Amygdala (tissue), 56 donors: ENCODE measurements around the gene SCG5.

ENCODE experiments used
- DNase-seq, 56 donors: peaks; one replicate each; lab custom pipeline; 2025; lab: John Stamatoyannopoulos, UW

The SCG5 gene

DNA sequence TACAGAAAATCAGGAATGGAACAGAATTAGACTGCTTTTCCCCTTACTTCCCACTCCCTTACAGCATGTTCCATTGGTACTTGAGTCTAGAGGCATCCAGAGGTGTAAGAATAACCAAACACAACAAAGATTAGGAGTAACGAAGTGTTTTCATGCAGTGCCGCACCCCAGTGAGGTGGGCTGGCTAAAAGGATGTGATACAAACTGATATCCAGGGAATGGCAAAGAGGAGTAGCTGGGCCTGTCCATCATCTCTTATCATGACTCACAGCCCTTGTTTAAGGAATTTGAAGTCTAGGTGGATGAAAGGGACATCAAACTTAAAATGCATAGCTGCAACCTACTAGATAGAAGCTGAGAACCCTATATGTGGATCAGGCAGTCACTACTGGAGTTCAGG, 16.4 kb downstream of the SCG5 start:
- DNase-seq = no peak

DNA sequence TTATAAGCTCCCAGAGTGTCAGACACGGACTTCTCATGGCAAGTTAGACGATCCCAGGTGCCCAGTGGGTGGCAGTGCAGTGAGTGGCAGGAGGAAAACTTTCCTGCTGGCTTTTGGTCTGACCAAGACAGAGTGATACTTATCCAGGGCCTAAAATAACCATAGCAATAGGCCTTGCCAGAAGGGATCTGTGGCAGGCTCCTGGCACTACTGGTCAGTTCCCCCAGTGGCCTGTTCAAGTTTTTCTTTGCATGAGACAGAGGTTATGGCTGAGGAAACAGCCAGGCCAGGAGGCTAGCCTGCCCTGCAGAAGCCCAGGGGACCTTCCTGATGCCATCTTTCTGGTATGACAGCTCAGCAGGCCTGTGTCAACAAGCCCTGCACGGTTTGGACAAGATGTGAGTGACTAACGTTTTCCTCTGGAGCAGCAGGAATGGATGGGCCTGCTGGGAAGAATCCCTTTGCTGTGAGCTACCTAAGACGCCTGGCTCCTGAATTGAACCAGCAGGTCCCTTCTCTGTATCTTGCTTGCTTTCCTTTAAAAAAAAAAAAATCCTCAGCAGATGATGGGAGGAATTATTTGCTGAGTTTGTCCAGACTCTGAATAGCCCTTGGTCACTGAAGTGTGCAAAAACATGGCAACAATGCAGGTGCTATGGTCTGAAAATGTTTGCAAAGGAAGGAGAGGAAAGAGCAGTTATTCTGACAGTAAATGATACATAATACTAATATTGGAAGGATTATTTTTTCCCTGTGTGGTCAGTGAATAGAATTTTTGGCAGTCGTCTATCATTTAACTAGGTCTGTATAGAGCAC, 18.0 kb downstream of the SCG5 start:
- no peak for DNase-seq

DNA sequence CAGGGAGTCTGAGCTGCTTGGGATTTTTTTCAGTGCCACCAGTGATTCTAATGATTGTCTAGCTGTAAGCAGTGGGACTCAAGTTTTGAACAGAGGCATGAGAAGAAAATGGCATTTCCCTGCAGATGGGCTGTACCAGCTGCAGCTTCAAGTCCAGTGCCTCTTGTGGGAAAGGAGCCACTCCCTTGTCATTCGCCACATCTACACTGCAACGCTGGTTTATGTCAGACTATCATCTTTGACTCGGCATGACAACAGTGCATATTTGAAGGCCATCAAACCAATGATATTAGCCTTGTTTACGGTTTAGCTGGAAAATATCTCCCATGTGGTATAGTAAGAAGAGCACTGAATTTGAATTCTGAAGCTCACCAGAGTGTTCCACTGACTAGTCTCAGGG, 22.2 kb downstream of the SCG5 start:
- no peak for DNase-seq

DNA sequence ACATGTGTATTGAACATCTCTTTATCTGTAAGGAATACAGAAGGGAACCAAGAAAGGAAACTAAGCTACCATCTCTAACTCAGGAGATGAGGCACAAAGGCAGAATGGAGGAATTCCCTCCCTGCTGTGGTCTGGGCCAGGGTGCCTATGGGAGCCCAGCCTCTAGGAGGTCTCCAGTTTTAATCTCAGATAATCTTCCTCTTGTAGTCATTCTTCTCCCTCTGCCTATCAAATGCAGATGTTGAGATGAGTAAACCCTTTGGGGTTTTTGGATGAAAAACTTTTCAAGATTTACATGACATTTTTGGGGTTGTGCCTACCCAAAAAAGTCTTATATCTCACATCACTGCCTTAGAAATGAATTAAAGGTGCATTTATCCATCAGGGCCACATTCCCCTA, 23.3 kb downstream of the SCG5 start:
- DNase-seq = no peak

DNA sequence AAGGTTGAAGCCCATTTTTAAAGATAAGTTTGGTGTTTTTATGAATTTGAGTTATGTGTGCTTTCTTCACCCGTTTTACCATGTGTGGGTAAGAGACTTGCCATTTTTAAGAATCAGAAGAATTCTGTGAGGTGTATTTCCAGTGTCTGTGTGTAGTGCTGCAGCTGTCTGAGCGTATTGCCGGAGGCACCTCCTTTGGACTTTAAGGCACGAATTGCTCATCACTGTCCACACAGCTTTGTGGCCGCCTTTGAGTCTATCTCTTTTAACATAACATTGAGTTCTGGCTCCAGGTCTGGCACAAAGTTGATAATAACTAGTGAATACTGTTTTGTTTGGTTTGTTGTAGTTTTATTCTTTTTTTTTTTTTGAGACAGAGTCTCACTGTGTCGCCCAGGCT, 25.8 kb downstream of the SCG5 start:
- DNase-seq = no peak

DNA sequence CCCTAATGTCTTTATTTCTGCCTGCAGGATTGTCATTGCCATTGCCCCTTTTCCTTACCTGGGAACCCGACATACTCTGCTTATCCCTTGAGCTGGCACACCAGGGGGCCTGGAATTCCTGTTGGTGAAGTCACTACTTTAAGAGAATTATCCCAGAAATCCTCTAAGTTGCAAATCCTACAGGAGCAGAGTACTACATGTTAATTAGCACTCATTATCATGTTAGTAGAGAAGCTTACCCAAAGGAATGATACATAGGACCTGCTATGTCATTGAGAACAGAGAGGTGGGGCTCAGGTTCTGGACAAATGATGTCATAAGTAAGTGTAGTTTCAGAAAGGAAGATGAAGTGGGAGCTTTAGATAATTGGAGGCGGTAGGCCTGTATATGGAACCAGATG, 27.4 kb downstream of the SCG5 start:
- no peak for DNase-seq

DNA sequence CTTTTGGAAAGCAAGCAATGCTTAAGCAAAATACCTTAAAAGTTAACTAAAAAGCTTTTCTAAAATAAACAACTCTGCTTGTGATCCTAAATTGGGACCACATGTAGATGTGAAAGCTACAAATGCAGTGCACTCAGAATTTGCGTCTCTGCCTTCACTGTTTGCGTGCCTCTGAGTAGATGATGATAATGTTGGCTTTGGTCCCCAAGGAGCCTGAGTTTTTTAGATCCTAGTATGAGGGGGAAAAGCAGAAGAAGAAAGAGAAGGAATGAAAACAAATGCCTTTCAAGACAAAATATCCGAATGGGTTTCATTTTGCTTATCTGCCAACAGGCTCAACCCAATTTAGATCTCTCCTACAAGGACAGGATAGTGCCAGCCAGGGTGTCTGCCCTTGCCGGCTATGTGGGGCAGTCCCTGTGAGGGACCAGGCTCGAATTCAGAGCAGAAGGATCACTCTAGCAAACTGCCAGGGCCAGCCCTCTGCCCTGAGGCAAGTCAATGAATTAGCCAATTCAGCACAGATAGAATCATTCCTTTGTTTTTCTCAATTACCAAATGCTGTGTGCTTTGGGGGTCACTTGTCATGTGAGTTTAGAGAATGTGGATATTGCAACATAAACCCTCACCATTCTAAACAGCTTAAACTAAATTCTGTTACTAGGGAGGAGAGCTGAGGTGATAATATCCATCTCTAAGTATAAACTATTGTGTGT, 28.5 kb downstream of the SCG5 start:
- peak in 52 of 56 donors; percentile 15 to 85 (median 56) for DNase-seq

DNA sequence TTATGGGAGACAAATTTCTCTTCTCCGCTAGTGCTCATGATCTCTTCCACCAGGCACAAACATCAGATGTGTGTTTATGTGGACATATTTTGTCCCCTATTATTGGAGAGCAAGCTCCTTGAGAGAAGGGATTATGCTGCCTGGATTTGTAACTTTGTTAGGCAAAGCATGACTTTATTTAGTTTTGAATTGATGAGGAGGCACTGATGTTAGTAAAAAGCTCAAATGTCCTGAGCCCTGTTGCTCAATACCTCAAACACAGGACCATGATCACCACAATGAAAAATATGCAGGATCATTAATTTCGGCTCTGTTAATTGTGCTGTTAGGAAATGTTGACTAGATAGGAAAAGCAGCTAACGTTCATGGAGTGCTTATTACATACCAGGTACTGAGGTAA, 29.1 kb downstream of the SCG5 start:
- no peak for DNase-seq

DNA sequence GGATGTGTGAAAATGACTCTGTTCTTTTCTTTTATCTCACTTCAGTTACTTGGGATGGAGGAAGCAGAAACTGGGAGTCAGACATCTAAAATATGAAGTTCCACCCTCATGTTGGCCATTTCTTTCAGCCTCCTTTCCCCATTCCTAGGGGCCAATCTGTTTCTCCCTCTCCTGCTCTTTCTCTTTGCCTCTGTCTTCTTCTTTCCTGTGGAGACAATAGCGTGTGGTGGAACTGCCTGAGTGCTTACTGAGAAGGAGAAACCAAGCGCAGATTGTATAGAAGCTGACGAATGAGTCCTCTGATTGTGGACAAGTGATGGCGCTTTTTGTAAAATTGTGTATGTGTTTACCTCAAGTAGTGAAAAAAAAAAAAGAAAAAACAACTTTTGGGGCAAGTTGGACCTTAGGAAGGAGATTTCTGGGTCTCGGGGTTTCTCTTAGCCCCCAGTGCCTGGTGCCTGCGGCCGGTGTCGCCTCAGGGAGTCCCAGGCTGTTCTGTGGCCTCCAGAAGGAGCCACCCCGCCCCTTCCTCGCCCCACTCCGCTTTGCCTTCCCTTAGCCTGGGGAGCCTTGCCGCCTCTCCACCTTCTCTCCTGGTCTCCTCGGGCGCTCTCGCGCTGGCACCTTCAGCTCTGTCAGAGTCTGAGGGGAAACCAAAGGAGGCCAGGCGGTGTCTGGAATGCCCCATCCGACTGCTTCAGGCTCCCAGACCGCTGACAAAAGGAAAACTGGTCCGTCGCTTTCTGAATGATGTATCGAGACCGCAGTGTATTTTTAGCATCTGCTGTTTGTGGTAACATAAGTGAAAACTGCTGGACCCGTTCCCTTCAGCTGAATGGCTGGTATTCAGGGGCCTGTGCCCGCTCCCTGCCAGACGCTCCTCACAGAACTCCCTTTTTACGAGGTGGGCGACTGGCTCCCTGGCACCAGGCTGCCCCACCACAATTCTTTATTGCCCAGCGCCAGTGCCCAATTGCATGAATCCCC, 30.1 kb downstream of the SCG5 start:
- peak in 37 of 56 donors; percentile 8 to 69 (median 33) for DNase-seq

DNA sequence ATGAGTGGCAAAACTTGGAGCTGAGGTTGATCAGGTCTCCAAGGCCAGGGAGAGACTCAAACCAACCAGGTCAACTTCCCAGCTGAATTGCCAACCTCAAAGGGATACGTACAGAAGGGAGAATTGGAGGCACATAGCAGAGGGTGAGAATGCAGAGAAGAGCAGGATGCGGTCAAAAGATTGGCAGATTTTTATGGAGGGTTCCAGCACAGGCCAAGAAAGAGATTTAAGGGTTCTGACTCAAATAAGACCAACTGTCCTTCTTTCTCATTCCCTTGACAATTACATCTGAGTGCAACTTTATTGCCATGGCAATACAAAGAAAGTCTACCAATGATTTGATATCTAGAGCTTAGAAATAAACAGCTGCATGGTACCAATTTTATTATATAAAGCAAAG, 33.2 kb downstream of the SCG5 start:
- DNase-seq = no peak

DNA sequence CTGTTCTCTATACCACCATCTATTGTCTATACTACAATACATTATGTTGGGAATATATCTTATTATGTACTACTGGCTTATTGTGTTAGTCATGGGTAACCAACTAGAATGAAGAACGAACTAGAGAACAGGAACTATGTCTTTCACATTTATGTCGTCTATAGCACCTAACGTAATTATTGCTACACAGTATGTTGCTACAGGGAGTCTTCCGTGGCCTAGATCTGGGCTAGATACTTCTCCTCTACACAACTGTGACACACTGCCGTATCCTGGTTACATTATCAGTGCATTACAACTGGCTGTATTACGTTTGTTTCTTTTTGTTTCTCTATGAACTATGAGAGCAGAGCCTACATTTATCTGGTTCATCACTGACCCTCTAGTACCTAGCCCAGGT, 34.0 kb downstream of the SCG5 start:
- no peak for DNase-seq

DNA sequence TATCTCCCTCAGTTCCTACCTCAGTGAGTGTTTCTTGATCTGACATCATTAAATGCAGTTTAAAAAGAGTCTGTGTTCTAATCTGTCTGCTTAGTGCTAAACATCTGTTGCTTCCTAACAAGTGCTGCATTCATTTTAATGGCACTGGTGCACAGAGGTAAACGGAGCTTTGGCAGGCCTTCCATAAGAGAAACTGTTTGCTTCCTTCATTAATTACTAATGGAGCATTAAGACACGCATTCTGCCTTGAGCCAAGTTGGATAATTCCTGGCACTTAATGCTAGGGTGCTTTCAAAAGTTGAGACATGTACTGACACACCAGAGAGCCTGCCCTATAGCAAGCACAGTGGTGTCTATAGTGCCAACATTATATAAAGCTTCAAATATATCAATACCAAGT, 34.7 kb downstream of the SCG5 start:
- no peak for DNase-seq

DNA sequence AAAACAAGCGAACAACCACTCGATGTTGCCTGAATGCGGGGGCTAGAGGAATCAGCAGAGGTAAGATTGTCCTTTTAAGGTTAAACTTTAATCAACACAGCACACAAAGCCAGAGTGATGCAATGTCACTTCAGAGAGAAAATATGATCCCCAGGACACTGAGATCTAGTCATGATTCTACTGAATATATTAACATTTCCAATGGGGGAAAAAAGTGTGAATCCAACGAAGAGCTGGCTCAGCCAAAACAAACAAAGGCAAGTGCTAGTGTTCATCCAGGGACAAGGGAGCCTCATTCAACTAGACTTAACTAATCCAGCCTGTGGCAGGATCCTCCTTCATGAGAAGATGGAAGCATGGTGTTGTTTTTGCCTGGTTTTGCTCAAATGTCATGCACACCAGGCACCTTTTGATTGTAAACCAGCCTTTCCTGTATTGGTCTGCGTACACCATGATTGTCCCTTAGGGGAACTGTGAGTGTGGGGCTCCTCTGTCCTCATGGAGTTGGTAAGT, 35.8 kb downstream of the SCG5 start:
- no peak for DNase-seq

DNA sequence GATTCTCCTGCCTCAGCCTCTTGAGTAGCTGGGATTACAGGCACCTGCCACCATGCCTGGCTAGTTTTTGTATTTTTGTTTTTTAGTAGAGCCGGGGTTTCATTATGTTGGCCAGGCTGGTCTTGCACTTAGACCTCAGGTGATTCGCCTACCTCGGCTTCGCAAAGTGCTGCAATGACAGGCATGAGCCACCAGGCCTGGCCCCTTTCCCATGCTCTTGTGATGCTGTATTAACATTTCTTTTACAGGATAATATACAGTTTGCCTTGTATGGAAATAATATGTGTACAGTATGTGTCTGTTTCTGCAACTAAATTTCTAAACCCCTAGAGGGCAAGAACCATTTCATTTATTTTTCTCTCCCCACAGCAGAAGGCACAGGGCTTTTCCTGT, 37.8 kb downstream of the SCG5 start:
- DNase-seq = no peak

DNA sequence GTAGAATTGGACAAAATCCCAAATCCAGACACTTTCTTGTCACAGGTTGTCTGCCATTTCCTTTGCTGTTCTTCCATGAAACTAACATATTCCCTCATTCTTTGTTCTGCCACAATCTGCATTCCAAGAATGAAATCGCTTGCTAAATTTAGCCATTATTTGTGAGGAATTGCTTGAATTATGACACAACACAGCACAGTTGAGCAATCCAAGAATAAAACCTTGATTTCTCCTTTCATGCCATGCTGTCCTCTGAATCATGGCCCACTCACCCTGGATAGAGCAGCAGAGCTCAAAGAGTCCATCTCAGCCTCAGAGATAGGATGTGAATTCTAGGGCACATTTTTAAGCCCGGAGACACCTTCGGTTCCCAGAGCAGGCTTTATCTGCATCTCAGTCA, 41.1 kb downstream of the SCG5 start:
- DNase-seq = no peak

DNA sequence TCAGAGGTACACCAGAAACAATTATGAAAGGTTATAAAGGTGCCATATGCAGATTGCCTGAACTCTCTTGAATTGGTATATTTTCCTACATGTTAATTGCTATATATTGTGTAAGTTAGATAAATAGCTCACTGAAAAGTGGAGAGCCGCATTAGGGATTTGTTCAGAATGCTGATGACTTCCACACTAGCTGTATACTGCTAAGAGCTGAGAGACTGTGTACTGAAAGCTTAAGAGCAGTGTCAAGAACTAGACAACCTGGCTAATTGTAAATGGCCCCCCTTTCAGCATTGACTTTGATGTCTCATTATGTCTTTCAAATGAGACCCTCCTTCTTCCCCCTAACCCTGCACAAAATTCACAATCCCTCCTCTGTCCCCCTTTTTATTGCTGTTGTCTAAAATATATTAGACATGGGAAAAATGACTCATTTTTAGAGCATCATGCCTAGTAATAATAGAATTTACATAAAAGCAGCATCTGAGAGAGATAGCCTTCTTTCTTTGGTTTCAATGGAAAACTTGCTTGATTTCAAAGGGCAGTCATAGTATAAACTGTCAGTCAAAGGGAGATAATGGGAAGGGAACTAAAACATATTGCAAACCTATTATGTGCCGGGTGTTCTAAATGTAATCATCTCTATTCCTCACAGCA, 41.6 kb downstream of the SCG5 start:
- no peak for DNase-seq

DNA sequence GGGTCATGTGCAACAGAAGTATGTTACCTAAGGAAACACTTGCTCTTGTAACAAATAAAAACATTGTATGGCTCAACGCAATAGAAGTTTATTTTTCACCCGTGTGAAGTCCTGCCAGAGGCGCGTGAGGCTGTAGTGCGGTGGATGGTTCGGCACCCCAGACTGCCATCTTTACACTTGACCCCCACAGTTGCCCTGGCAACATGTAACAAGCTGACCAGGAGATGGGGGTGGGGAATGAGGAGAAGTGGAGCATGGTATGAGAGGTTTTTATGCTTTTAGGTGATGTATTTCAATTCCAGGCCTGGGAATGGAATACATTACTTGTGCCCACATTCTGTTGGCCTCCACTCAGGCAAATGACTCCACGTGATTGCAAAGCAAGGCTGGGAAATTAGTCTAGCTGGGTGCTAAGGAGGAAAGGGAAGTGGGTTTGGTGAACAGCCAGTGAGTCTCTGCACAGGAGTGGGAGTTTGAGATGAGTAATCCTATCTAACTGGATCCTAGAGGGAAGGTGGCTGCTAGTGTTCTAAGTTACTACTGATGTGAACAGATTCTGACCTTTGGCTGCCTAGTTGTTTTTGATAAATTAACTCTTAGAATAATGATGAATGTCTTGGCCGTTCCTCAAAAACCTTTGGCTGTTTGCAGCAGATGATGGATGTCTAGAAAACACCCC, 42.5 kb downstream of the SCG5 start:
- DNase-seq = peak in 1 of 56 donors; percentile 10

DNA sequence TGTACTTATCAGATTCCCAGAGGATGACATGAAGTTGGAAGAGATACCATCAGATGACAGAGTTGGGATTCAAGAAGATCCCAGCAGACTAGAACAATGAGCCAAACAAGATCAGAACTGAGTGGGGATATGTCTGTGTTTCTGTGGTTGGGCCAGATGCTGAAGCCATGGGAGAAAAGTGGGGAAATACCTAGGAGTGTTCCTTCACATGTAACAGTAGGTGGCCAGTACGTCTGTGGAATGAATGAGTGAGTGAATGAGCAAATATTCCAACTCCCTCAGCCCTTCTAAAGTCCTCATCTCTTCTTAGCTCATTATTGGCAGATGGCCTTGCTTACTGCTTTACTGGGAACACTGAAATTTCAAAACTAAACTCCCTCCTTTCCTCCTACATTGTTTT, 44.1 kb downstream of the SCG5 start:
- DNase-seq = no peak

DNA sequence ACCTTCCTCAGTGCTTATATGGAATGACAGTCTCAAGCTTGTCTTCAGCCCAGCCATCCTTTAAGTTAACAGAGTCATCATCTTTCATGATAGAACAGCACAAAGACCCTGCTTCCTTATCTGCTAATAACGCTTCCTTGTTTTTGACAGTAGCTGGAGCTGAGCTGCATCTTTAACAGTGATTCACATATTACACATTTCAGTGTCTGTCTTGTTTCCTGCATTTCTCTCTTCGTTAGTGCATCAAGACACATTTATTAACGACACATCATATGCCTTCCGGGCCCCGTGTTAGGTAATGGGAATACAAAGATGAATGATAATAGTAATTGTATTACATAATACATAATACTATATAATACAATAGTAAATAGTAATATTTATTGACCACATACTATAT, 46.0 kb downstream of the SCG5 start:
- DNase-seq = no peak
